Neutrophil (primary cell): ENCODE measurements around the gene FBXL17.

Experiments
- H3K27ac ChIP-seq: fragments of 200-600 bp; sonication (generic); 2 replicates; pipeline ENCODE4 v1.5.1; 2016; ENCODE audit warnings: mild to moderate bottlenecking, moderate library complexity
- H3K27me3 ChIP-seq: fragments of 200-600 bp; sonication (generic); 2 replicates; pipeline ENCODE4 v1.6.0; 2016; ENCODE audit warnings: mild to moderate bottlenecking
- H3K36me3 ChIP-seq: fragments of 200-600 bp; sonication (generic); 2 replicates; pipeline ENCODE4 v1.5.1; 2017
- H3K4me1 ChIP-seq, 2 experiments: fragments of 200-600 bp in 1 of 2; sonication (generic) in 1 of 2; 1 replicate in 1 of 2; 2 replicates in 1 of 2; pipeline versions ENCODE4 v1.5.1 to v1.6.1; 2013 to 2016; ENCODE audit warnings: low read depth in 1 of 2, low read length in 1 of 2, mild to moderate bottlenecking in 1 of 2, moderate library complexity in 1 of 2; ENCODE audit not compliant: control insufficient read depth in 1 of 2, insufficient read depth in 1 of 2
- H3K4me3 ChIP-seq, 2 experiments: fragments of 200-600 bp in 1 of 2; sonication (generic) in 1 of 2; 1 replicate in 1 of 2; 2 replicates in 1 of 2; pipeline ENCODE4 v1.5.1; 2013 to 2016; ENCODE audit warnings: low read depth in 1 of 2, low read length in 1 of 2, mild to moderate bottlenecking in 1 of 2, moderate library complexity in 1 of 2
- H3K9me3 ChIP-seq: fragments of 200-600 bp; sonication (generic); 2 replicates; pipeline ENCODE4 v1.5.1; 2016
- CTCF ChIP-seq: fragments of 200-600 bp; sonication (generic); IDR thresholded peaks from 2 replicates; pipeline ENCODE4 v1.5.1; 2016; ENCODE audit warnings: antibody characterized with exemption

Gene FBXL17

GRCh38 chr5:107853696-107854095, 528.2 kb downstream of the FBXL17 start:
- no peak overlapping the region for H3K27ac ChIP-seq
- no peaks in the 10 kb centered on the region for H3K27me3 ChIP-seq
- no peak overlapping the region for H3K4me3 ChIP-seq
- H3K4me1 ChIP-seq: no peaks in the 10 kb centered on the region
- H3K9me3 ChIP-seq: no peaks in the 10 kb centered on the region
- no peak for TF ChIP-seq CTCF
- no peaks in the 10 kb centered on the region for H3K36me3 ChIP-seq

- no peak for TF ChIP-seq CTCF
These were observed 528.9 kb downstream of the FBXL17 start for GRCh38 chr5:107853031-107853430.

GRCh38 chr5:107849118-107849517, 532.8 kb downstream of the FBXL17 start:
- Histone ChIP-seq H3K36me3 (no peaks in the 10 kb centered on the region), H3K27ac (no peak overlapping the region), H3K27me3 (no peaks in the 10 kb centered on the region), H3K9me3 (no peaks in the 10 kb centered on the region), H3K4me3 (no peak overlapping the region), H3K4me1 (no peaks in the 10 kb centered on the region)
- no peak for TF ChIP-seq CTCF

More at GRCh38 chr5:107853031-107853430, 528.9 kb downstream of the FBXL17 start:
- Histone ChIP-seq H3K27ac (no peak overlapping the region), H3K4me3 (no peak overlapping the region), H3K9me3 (no peaks in the 10 kb centered on the region), H3K36me3 (no peaks in the 10 kb centered on the region), H3K4me1 (no peaks in the 10 kb centered on the region), H3K27me3 (no peaks in the 10 kb centered on the region)

- TF ChIP-seq CTCF: no peak
- Histone ChIP-seq H3K4me1 (no peaks in the 10 kb centered on the region), H3K27ac (no peak overlapping the region), H3K27me3 (no peaks in the 10 kb centered on the region), H3K4me3 (no peak overlapping the region), H3K9me3 (no peaks in the 10 kb centered on the region), H3K36me3 (no peaks in the 10 kb centered on the region)
These were observed 541.3 kb downstream of the FBXL17 start for GRCh38 chr5:107840592-107840991.

- H3K36me3 ChIP-seq: no peaks in the 10 kb centered on the region
- no peak overlapping the region for H3K4me3 ChIP-seq
- TF ChIP-seq CTCF: no peak
- no peak overlapping the region for H3K27ac ChIP-seq
- no peaks in the 10 kb centered on the region for H3K4me1 ChIP-seq
- H3K9me3 ChIP-seq: no peaks in the 10 kb centered on the region
- no peaks in the 10 kb centered on the region for H3K27me3 ChIP-seq
These were observed 541.7 kb downstream of the FBXL17 start for GRCh38 chr5:107840161-107840560.

GRCh38 chr5:107835096-107835495, 546.8 kb downstream of the FBXL17 start:
- TF ChIP-seq CTCF: no peak
- Histone ChIP-seq H3K4me1 (no peaks in the 10 kb centered on the region), H3K27me3 (no peaks in the 10 kb centered on the region), H3K36me3 (no peaks in the 10 kb centered on the region), H3K4me3 (no peak overlapping the region), H3K9me3 (no peaks in the 10 kb centered on the region), H3K27ac (no peak overlapping the region)
